Spinal cord (tissue), 10 donors: ENCODE measurements around the gene GOLGA6L7. TPM values are rescaled to one million over a fixed set of nuclear protein-coding genes. Genes with fewer than 3 reads are reported as not detected.
"Not testable (repeated sequence)": the region's sequence is repeated elsewhere in the genome, so short reads cannot be mapped to it uniquely, and the experiment has no call there.

ENCODE experiments used
- DNase-seq, 6 donors: peaks; one replicate each; pipeline versions ENCODE4 v3.0.0 to v3.0.0-alpha.2; 2013 to 2015; ENCODE audit warnings: low spot score in 6 of 6, low read depth in 4 of 6
- H3K27ac ChIP-seq: one replicate; pipeline ENCODE4 v1.5.1; 2013; ENCODE audit warnings: low read depth, low read length, control low read depth
- H3K27me3 ChIP-seq: one replicate; pipeline ENCODE4 v1.6.1; 2013; ENCODE audit warnings: low read length; ENCODE audit not compliant: control insufficient read depth, insufficient read depth
- H3K36me3 ChIP-seq: one replicate; pipeline ENCODE4 v1.6.1; 2013; ENCODE audit warnings: low read length; ENCODE audit not compliant: control insufficient read depth, insufficient read depth
- H3K4me1 ChIP-seq: one replicate; pipeline ENCODE4 v1.6.1; 2013; ENCODE audit warnings: low read length; ENCODE audit not compliant: control insufficient read depth, insufficient read depth
- H3K4me3 ChIP-seq: one replicate; pipeline ENCODE4 v1.5.1; 2013; ENCODE audit warnings: low read depth, low read length, control low read depth
- H3K9me3 ChIP-seq: one replicate; pipeline ENCODE4 v1.6.1; 2013; ENCODE audit warnings: low read length; ENCODE audit not compliant: control insufficient read depth, insufficient read depth
- WGBS: methylation state at CpG from one replicate; pipeline ENCODE4 v1.1.5; 2013; ENCODE audit warnings: missing lambda C conversion rate; ENCODE audit not compliant: insufficient coverage; 5-methylcytosine and 5-hydroxymethylcytosine counted together
- polyA plus RNA-seq, 2 donors: library from polyadenylated mRNA; unstranded; fragments of 120-200 nt; gene quantifications; one replicate each; pipeline ENCODE4 v1.2.1, GENCODE V29; 2013; ENCODE audit not compliant: insufficient read length in 2 of 2
- total RNA-seq, 2 donors: library from RNA; depleted of rRNA in 1 of 2; stranded (reverse); fragments of 120-200 nt in 1 of 2; fragments of >200 nt in 1 of 2; gene quantifications; one replicate each; pipeline versions ENCODE4 v1.2.3 to v1.2.4, GENCODE V29; 2013 to 2014
- donor health status: healthy.

The GOLGA6L7 gene
- total and polyA plus RNA-seq, 4 donors, result 1.5 to 4.7 TPM; not detected in 2

DNA sequence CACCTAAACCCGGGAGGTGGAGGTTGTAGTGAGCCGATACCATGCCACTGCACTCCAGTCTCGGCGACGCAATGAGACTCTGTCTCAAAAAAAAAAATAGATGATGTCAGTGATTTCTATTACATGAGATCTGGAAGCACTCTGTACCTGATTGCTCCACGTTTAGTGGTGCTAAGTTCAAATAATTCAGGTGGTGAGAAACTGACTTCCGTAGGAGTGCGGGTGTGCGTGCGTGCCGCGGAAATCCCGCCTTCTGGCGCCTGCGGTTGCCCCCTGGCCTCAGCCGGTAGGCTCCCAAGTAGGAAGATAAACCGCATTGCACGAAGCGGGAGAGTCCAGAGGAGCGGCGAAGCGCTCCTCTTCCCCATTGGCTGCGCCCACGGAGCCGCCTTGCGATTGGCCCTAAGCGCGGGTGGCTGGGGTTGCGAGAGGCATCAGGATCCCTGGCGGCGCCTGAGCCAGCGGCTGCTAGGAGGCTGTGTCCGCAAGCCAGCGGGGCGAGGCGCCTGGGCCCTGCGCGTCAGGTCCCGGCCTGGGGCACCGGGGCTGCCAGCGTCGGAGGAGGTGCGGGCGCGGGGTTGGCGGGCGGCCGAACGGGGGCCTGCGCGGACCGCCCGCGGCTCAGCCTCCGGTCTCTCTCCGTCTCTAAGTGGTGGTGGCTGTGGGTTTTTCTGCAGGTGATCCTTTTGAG, 16.4 kb downstream of the GOLGA6L7 start:
- peak; percentile 40 to 97 (median 64) for DNase-seq
- peak overlapping the region; percentile 31 for H3K4me3 ChIP-seq
- WGBS, result 1% methylated on average over 55 of the region's 56 CpGs
- not testable (repeated sequence) for H3K36me3 ChIP-seq, H3K27ac ChIP-seq, H3K9me3 ChIP-seq, H3K4me1 ChIP-seq, H3K27me3 ChIP-seq

DNA sequence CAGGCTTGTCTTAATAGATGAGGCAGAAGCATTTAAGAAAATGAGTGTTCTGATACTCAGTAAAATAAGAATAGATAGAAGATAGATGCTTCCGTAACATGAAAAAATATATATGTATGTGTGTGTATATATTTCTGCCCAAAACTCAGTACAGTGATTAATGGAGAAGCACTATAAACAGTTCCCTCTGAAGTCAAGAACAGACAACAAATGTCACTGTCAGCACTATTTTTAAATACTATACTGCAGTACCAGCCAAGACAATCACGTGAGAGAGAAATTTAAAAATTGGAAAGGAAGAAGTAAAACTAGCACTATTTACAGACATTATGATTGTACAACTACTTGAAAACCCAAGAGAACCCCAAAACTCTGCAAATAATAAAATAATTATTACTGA, 27.0 kb downstream of the GOLGA6L7 start:
- H3K4me3 ChIP-seq, H3K9me3 ChIP-seq, H3K27ac ChIP-seq, H3K27me3 ChIP-seq, DNase-seq, H3K4me1 ChIP-seq, H3K36me3 ChIP-seq: not testable (repeated sequence)
- WGBS, result no CpG with 5 or more reads among the region's 2 CpGs

DNA sequence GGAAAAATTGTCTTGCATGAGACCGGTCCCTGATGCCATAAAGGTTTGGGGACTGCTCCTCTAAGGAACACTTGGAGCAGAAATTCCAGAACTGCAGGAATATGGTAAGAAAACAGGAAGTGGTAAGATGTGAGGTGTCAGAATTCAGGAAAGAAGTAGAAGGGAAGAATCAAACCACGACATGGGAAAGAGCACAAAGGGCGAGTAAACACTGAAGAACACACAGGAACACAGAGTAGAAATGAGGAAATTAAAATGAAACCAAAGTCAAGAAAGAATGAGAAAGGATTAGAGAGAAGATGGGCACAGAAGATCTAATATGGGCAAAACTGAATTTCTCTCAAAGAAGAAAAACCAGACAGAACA, 28.5 kb downstream of the GOLGA6L7 start:
- H3K4me3 ChIP-seq, H3K9me3 ChIP-seq, H3K27me3 ChIP-seq, H3K36me3 ChIP-seq, H3K4me1 ChIP-seq, H3K27ac ChIP-seq, DNase-seq: not testable (repeated sequence)
- no CpG with 5 or more reads among the region's 3 CpGs for WGBS

DNA sequence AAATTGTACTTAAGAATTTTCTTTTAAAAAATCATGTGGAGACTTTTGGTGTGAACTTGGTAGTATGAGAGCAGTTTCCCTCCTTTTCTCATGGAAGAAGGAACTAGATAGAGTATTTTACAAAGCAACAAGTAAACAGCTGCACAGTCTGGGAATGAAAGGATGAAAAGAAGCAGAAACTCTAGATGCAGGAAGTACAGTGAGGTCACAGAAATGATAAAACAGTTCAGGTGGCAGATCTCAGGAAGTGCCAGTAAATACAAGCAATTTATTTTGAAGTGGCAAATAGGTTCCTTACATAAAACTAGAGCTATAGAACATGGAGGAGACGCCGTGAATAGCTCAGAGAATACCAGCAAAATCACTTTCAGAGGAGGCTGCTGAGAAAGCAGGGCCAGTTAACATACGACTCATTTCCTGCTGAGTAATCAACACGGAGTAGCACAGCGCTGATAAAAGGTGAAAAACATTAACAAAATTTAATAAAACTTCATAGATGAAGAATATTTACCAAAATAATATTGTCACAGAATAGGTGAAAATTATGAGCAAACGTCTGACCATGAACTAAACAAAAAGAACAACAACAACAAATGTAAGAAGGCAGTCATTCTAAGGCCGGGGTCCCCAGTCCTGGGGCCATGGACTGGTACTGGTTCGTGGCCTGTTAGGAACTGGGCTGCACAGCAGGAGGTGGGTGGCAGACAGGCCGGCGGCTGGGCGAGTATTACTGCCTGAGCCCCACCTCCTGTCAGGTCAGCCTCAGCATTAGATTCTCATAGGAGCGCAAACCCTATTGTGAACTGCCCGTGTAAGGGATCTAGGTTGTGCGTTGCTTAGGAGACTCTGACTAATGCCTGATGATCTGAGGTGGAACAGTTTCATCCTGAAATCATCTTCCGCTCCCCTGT, 29.2 kb downstream of the GOLGA6L7 start:
- H3K27ac ChIP-seq, H3K4me1 ChIP-seq, H3K36me3 ChIP-seq, H3K27me3 ChIP-seq, H3K9me3 ChIP-seq, H3K4me3 ChIP-seq, DNase-seq: not testable (repeated sequence)
- WGBS, result 50% methylated on average over 2 of the region's 15 CpGs

DNA sequence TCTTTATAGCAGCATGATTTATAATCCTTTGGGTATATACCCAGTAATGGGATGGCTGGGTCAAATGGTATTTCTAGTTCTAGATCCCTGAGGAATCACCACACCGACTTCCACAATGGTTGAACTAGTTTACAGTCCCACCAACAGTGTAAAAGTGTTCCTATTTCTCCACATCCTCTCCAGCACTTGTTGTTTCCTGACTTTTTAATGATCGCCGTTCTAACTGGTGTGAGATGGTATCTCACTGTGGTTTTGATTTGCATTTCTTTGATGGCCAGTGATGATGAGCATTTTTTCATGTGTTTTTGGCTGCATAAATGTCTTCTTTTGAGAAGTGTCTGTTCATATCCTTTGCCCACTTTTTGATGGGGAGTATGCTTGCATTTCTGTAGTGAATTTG, 30.3 kb downstream of the GOLGA6L7 start:
- H3K4me3 ChIP-seq, DNase-seq, H3K4me1 ChIP-seq, H3K9me3 ChIP-seq, H3K27me3 ChIP-seq, H3K27ac ChIP-seq, H3K36me3 ChIP-seq: not testable (repeated sequence)
- WGBS, result no CpG with 5 or more reads among the region's 3 CpGs

DNA sequence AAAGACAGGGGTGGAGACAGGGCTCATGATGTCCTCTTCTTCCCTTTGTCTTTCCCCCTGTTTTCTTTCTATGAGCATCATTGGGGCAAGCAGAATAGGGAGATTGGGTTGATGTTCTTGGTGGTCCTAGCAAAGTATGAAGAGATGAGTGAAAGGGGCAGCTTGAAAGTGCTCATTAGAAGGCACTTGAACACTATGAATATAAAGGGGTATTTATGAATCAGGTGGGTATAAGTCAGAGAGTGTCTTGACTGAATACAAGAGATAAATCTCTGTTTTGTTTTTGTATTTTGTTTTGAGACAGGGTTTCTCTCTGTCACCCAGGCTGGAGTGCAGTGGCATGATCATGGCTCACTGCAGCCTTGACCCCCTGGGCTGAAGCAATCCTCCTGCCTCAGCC, 34.4 kb downstream of the GOLGA6L7 start:
- not testable (repeated sequence) for H3K9me3 ChIP-seq, H3K27me3 ChIP-seq, H3K27ac ChIP-seq, H3K4me3 ChIP-seq, H3K36me3 ChIP-seq, H3K4me1 ChIP-seq, DNase-seq

DNA sequence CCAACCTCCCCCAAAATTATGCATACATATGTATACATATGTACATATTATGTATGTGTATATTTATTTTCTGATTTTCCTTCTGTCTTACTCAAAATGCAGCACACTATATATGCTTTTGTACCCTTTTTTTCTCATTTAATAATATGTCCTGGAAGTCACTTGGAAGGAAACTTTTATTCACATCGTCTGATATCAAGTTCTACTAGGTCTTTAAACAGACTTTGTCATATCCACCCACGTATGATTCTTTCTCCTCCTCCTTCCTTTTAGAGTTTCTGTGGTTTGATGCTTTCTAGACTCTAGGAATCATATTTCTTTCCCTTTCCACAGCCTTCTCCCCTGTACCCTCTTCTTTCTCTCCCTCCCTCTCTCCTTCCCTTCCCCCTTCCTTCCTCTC, 35.1 kb downstream of the GOLGA6L7 start:
- not testable (repeated sequence) for H3K4me1 ChIP-seq, H3K27me3 ChIP-seq, H3K4me3 ChIP-seq, H3K27ac ChIP-seq, DNase-seq, H3K36me3 ChIP-seq, H3K9me3 ChIP-seq
- WGBS, result no CpG with 5 or more reads among the region's 2 CpGs

DNA sequence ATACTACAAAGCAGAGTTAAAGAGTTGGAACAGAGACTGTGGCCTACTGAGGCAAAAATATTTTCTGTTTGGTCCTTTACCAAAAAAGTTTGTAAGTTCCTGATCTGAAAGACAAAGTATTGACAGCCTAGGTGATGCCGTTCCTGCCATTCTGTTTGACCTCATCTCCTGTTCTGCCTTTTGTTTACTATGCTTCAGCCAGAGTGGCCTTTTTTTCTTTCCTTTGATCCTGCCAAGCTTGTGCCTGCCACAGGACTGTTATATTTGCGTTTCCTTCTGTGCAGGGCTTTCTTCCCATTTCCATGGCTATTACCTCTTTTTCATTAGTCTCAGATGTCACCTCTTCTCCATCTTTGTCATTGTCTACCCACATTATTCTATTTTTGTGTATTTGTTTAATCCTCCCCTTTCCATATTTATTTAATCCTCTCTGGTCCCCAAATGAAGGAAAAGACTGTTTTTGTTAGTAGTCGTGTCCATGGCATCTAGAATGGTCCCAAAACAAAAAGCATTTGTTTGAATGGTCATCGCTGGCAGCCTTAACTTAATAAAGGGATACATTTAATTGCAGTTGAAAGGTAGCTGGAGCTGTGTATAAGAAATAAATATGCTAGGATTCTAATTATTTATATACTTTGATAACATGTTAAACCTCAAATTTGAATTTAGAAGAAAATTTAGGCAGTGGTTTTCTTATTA, 36.4 kb downstream of the GOLGA6L7 start:
- H3K36me3 ChIP-seq, H3K27me3 ChIP-seq, H3K4me3 ChIP-seq, DNase-seq, H3K27ac ChIP-seq, H3K4me1 ChIP-seq, H3K9me3 ChIP-seq: not testable (repeated sequence)
- WGBS, result no CpG with 5 or more reads among the region's 4 CpGs

DNA sequence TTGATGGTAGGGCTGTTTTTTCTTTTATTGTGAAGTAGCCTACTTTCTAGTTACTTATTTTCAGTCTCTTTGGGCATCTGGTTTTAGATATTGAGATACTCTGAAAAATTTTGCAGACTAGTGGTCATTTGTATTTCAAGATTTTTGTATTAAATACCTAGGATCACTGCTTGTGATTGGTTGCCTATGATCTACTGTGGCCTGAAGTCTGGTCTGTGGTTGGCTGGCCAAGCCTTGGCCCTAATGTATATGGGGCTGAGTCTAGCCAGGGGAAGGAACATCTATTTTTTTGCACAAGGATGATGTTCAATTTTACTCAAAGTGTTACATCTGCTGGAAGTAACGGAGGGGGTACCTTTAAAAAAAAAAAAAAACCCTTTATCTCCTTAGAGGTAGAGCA, 38.0 kb downstream of the GOLGA6L7 start:
- not testable (repeated sequence) for H3K36me3 ChIP-seq, H3K9me3 ChIP-seq, DNase-seq, H3K4me3 ChIP-seq, H3K27ac ChIP-seq, H3K4me1 ChIP-seq, H3K27me3 ChIP-seq
- no CpG with 5 or more reads among the region's 1 CpG for WGBS
